WTC11 (cell line): ENCODE data around the gene TRMT112. TPM values are rescaled to one million over a fixed set of nuclear protein-coding genes. Genes with fewer than 3 reads are reported as not detected.

Experiments
- ATAC-seq: fragments of 200-7000 bp; cut with Tn5 transposase; 2 replicates; pipeline ENCODE4 v1.10.0; 2021; ENCODE audit warnings: mild to moderate bottlenecking, moderate library complexity
- CTCF ChIA-PET: fragments of 300-600 bp; sonication (Branson Sonifier 250); formaldehyde crosslinking; loops from one replicate; lab custom pipeline; 2021; ENCODE audit warnings: antibody characterized with exemption; lab: Charles Lee
- POLR2A ChIA-PET: fragments of 350-600 bp; sonication (Branson Sonifier 250); formaldehyde crosslinking; loops from one replicate; lab custom pipeline; 2021; ENCODE audit warnings: antibody characterized with exemption; lab: Charles Lee
- DNase-seq: peaks from one replicate; pipeline ENCODE4 v3.0.0; 2021; ENCODE audit warnings: low spot score
- H3K27ac Mint-ChIP-seq: 2 replicates; pipeline ENCODE4 v1.8.0; 2021; ENCODE audit warnings: mixed read lengths
- H3K27me3 Mint-ChIP-seq: 2 replicates; pipeline ENCODE4 v1.8.0; 2021; ENCODE audit warnings: low read depth, mild to moderate bottlenecking, moderate library complexity, mixed read lengths
- H3K36me3 Mint-ChIP-seq: 2 replicates; pipeline ENCODE4 v1.8.0; 2021; ENCODE audit warnings: mixed read lengths
- H3K4me1 Mint-ChIP-seq: 2 replicates; pipeline ENCODE4 v1.8.0; 2022; ENCODE audit warnings: mixed read lengths
- H3K4me3 Mint-ChIP-seq: 2 replicates; pipeline ENCODE4 v1.8.0; 2021; ENCODE audit warnings: mild to moderate bottlenecking, moderate library complexity, mixed read lengths
- H3K9me3 Mint-ChIP-seq: 2 replicates; pipeline ENCODE4 v1.8.0; 2021; ENCODE audit warnings: mixed read lengths
- AR ChIP-seq: fragments of 250-450 bp; sonication (Bioruptor Pico); IDR thresholded peaks from 2 replicates; pipeline ENCODE4 v1.9.0; 2021; ENCODE audit warnings: mild to moderate bottlenecking
- FOXK1 ChIP-seq: sonication (generic); formaldehyde crosslinking; IDR thresholded peaks from 2 replicates; pipeline ENCODE4 v1.8.0; 2022; ENCODE audit warnings: mild to moderate bottlenecking, moderate library complexity, missing genetic modification reagents
- FOXP4 ChIP-seq: sonication (generic); formaldehyde crosslinking; IDR thresholded peaks from 2 replicates; pipeline ENCODE4 v1.8.0; 2022; ENCODE audit warnings: mild to moderate bottlenecking, missing genetic modification reagents
- HMGA2 ChIP-seq: fragments of 250-450 bp; sonication (Bioruptor Pico); IDR thresholded peaks from 2 replicates; pipeline ENCODE4 v1.4.0; 2021; ENCODE audit warnings: mild to moderate bottlenecking, moderate library complexity
- IRF2 ChIP-seq: sonication (generic); formaldehyde crosslinking; IDR thresholded peaks from 2 replicates; pipeline ENCODE4 v1.8.0; 2022; ENCODE audit warnings: low read depth, missing genetic modification reagents, borderline replicate concordance
- JUN ChIP-seq: sonication (generic); formaldehyde crosslinking; IDR thresholded peaks from 2 replicates; pipeline ENCODE4 v1.8.0; 2023; ENCODE audit warnings: mild to moderate bottlenecking, missing genetic modification reagents
- KAT7 ChIP-seq: sonication (generic); formaldehyde crosslinking; IDR thresholded peaks from 2 replicates; pipeline ENCODE4 v1.8.1; 2023; ENCODE audit warnings: missing genetic modification reagents, mild to moderate bottlenecking, borderline replicate concordance
- MAX ChIP-seq: sonication (generic); formaldehyde crosslinking; IDR thresholded peaks from 2 replicates; pipeline ENCODE4 v1.8.0; 2022; ENCODE audit warnings: mild to moderate bottlenecking, missing genetic modification reagents
- PRRX2 ChIP-seq: fragments of 250-450 bp; sonication (Bioruptor Pico); IDR thresholded peaks from 2 replicates; pipeline ENCODE4 v1.8.0; 2021; ENCODE audit warnings: mild to moderate bottlenecking
- SP1 ChIP-seq: sonication (generic); formaldehyde crosslinking; conservative IDR thresholded peaks from 2 replicates; pipeline ENCODE4 v1.8.1; 2022; ENCODE audit warnings: missing genetic modification reagents
- TCF7 ChIP-seq: sonication (generic); formaldehyde crosslinking; IDR thresholded peaks from 2 replicates; pipeline ENCODE4 v1.8.0; 2022; ENCODE audit warnings: mild to moderate bottlenecking, low read depth, missing genetic modification reagents, moderate library complexity
- TP53 ChIP-seq: sonication (generic); formaldehyde crosslinking; IDR thresholded peaks from 2 replicates; pipeline ENCODE4 v1.8.1; 2023; ENCODE audit warnings: mild to moderate bottlenecking, missing genetic modification reagents
- USF2 ChIP-seq: sonication (generic); formaldehyde crosslinking; IDR thresholded peaks from 2 replicates; pipeline ENCODE4 v1.8.1; 2023; ENCODE audit warnings: mild to moderate bottlenecking, missing genetic modification reagents, moderate library complexity
- ZNF121 ChIP-seq: sonication (generic); formaldehyde crosslinking; IDR thresholded peaks from 2 replicates; pipeline ENCODE4 v1.8.0; 2023; ENCODE audit warnings: missing genetic modification reagents
- ZNF317 ChIP-seq: sonication (generic); formaldehyde crosslinking; IDR thresholded peaks from 2 replicates; pipeline ENCODE4 v1.8.1; 2023; ENCODE audit warnings: low read depth, mild to moderate bottlenecking, moderate library complexity, missing genetic modification reagents, borderline replicate concordance
- ZNF416 ChIP-seq: fragments of 250-450 bp; sonication (Bioruptor Pico); IDR thresholded peaks from 2 replicates; pipeline ENCODE4 v1.9.0; 2021; ENCODE audit warnings: mild to moderate bottlenecking, inconsistent platforms
- ZNF532 ChIP-seq: fragments of 250-450 bp; sonication (Bioruptor Pico); IDR thresholded peaks from 2 replicates; pipeline ENCODE4 v1.9.0; 2021; ENCODE audit warnings: mild to moderate bottlenecking, borderline replicate concordance
- total RNA-seq: library from RNA; stranded (reverse); gene quantifications from 3 replicates; pipeline ENCODE4 v1.2.3, GENCODE V29; 2021

TRMT112 gene
- total RNA-seq, 1 experiment from 2014 or later: 285 TPM

GRCh38 chr11:64337538-64338249, 20.3 kb upstream of the TRMT112 start:
- TF ChIP-seq KAT7 (CRISPR knock-in tag): no peak
- no peak for TF ChIP-seq AR
- no peak for TF ChIP-seq SP1 (CRISPR knock-in tag)
- TF ChIP-seq IRF2: no peak
- no peak for TF ChIP-seq PRRX2 (CRISPR knock-in tag)
- TF ChIP-seq FOXK1: no peak
- no peak for TF ChIP-seq ZNF416 (CRISPR knock-in tag)
- no peak for TF ChIP-seq JUN (CRISPR knock-in tag)
- TF ChIP-seq ZNF532 (CRISPR knock-in tag): no peak
- DNase-seq: no peak
- H3K27ac Mint-ChIP-seq: no peak overlapping the region; the same call in 1 of the 2 replicates
- H3K36me3 Mint-ChIP-seq: no peaks in the 10 kb centered on the region
- H3K27me3 Mint-ChIP-seq: peaks cover 34% of the 10 kb centered on the region
- ATAC-seq: no peak
- H3K9me3 Mint-ChIP-seq: no peaks in the 10 kb centered on the region
- POLR2A ChIA-PET: interaction anchor here (1.1 kb wide), 1 partner anchor 20 kb away, joined by 4 read pairs; the partner anchor contains the start of genes PRDX5 and TRMT112
- CTCF ChIA-PET: interaction anchor here (1.3 to 13.9 kb wide), 3 partner anchors 15 to 34 kb away, joined by 3 to 437 read pairs (median 5); partner anchors contain the start of genes PRDX5 and TRMT112
- peaks cover 18% of the 10 kb centered on the region for H3K4me1 Mint-ChIP-seq
- H3K4me3 Mint-ChIP-seq: no peak overlapping the region

GRCh38 chr11:64334764-64335735, 17.7 kb upstream of the TRMT112 start:
- Mint-ChIP-seq H3K4me3 (no peak overlapping the region), H3K27me3 (peaks cover 25% of the 10 kb centered on the region), H3K4me1 (peaks cover 14% of the 10 kb centered on the region), H3K36me3 (no peaks in the 10 kb centered on the region), H3K9me3 (no peaks in the 10 kb centered on the region), H3K27ac (no peak overlapping the region)
- ATAC-seq (peak; percentile 50), DNase-seq (no peak)
- CTCF ChIA-PET: interaction anchor here (13.9 kb wide), 1 partner anchor 18 kb away, joined by 437 read pairs; no protein-coding TSS in a partner anchor
- POLR2A ChIA-PET: no interaction called here
- TF ChIP-seq HMGA2 (CRISPR knock-in tag): 0 out of 2 replicates have a peak, but pooled peaks have one; percentile 39
- no peak for TF ChIP-seq ZNF416 (CRISPR knock-in tag)
- peak; percentile 95 for TF ChIP-seq ZNF121 (CRISPR knock-in tag)

GRCh38 chr11:64333556-64333955, 16.2 kb upstream of the TRMT112 start:
- H3K4me3 Mint-ChIP-seq: no peak overlapping the region
- ChIA-PET POLR2A (no interaction called here), CTCF (interaction anchor here (4.1 to 4.8 kb wide), 3 partner anchors 8 to 29 kb away, joined by 23 to 118 read pairs (median 70); partner anchors contain the start of genes CCDC88B and ESRRA)
- H3K36me3 Mint-ChIP-seq: no peaks in the 10 kb centered on the region
- no peaks in the 10 kb centered on the region for H3K9me3 Mint-ChIP-seq
- DNase-seq (no peak), ATAC-seq (no peak)
- H3K27ac Mint-ChIP-seq: no peak overlapping the region
- peaks cover 10% of the 10 kb centered on the region for H3K4me1 Mint-ChIP-seq
- H3K27me3 Mint-ChIP-seq: peaks cover 11% of the 10 kb centered on the region
- TF ChIP-seq FOXK1 (no peak), TCF7 (CRISPR knock-in tag) (no peak), ZNF317 (CRISPR knock-in tag) (no peak), FOXP4 (CRISPR knock-in tag) (no peak), MAX (CRISPR knock-in tag) (no peak), TP53 (CRISPR knock-in tag) (no peak), USF2 (no peak)
